Vagina (tissue), 2 donors: ENCODE data around the gene KRT6B.

Experiments used
- CTCF ChIP-seq, 3 experiments: fragments of 450-650 bp in 2 of 3; fragments of 200-600 bp in 1 of 3; sonication (generic) in 1 of 3; IDR thresholded peaks; one replicate each; pipeline ENCODE4 v1.5.1; 2017 to 2019; ENCODE audit warnings: antibody characterized with exemption in 3 of 3, mild to moderate bottlenecking in 2 of 3, moderate library complexity in 2 of 3
- POLR2A ChIP-seq, 2 donors: fragments of 450-650 bp; IDR thresholded peaks; one replicate each; pipeline ENCODE4 v1.6.1; 2017; ENCODE audit warnings: antibody characterized with exemption in 2 of 2, mild to moderate bottlenecking in 2 of 2, moderate library complexity in 2 of 2
- POLR2AphosphoS5 ChIP-seq, 2 donors: sonication (generic); formaldehyde crosslinking; IDR thresholded peaks; one replicate each; pipeline ENCODE4 v1.9.0; 2017; ENCODE audit warnings: antibody characterized with exemption in 2 of 2, mild to moderate bottlenecking in 2 of 2, low read depth in 1 of 2; ENCODE audit not compliant: insufficient read depth in 1 of 2

DNA sequence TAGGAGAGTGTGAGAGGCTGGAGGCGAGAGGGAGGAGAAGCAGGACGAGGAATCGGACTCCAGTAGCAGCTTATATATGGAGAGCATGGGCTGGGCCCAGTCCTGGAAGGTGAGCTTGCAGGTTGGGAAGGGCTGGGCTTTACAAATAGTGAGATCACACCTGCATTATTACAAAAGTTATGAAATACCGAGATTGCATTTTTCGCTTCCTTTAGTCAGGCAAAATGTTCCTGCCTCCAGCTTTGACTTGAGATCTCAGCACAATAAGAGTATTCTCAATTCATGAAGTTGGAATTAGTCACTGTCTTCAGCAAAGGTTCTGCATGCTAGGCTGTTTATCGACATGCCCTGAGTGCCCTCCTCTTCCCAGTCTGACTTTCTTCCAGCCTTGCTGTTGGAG, at the start of gene KRT6B:
- TF ChIP-seq POLR2A (IDR thresholded peaks at IDR 0.05): no peak
- TF ChIP-seq CTCF (IDR thresholded peaks at IDR 0.05): no peak
- no peak for TF ChIP-seq POLR2AphosphoS5 (IDR thresholded peaks at IDR 0.05; ENCODE audit: insufficient read depth in 1 of 2, low read depth in 1 of 2)
